AG04449 (cell line): ENCODE results near the gene OXSR1.

Experiments
- CTCF ChIA-PET: fragments of 350-600 bp; formaldehyde crosslinking; extraction: SDS; loops from one replicate; lab custom pipeline; 2021; ENCODE audit warnings: antibody characterized with exemption; lab: Yijun Ruan, JAX
- POLR2A ChIA-PET: fragments of 400-600, 350-600 bp; formaldehyde crosslinking; extraction: SDS; loops from one replicate; lab custom pipeline; 2020; ENCODE audit warnings: antibody characterized with exemption, inconsistent platforms; lab: Yijun Ruan, JAX
- DNase-seq: peaks from one replicate; pipeline ENCODE4 v3.0.0-alpha.2; 2010; ENCODE audit warnings: low read depth, low spot score
- H3K4me3 ChIP-seq: 2 replicates; pipeline ENCODE4 v1.5.1; 2011; ENCODE audit warnings: low read depth, mild to moderate bottlenecking, control low read depth, low read length
- TF ChIP-seq, protein P1 (sequence below): IDR thresholded peaks from one replicate; pipeline ENCODE4 v1.5.1; 2011; ENCODE audit warnings: mild to moderate bottlenecking, moderate library complexity, low read length, control low read depth, inconsistent platforms; ENCODE audit not compliant: insufficient read depth; ENCODE audit errors: missing control alignments

OXSR1 gene

DNA sequence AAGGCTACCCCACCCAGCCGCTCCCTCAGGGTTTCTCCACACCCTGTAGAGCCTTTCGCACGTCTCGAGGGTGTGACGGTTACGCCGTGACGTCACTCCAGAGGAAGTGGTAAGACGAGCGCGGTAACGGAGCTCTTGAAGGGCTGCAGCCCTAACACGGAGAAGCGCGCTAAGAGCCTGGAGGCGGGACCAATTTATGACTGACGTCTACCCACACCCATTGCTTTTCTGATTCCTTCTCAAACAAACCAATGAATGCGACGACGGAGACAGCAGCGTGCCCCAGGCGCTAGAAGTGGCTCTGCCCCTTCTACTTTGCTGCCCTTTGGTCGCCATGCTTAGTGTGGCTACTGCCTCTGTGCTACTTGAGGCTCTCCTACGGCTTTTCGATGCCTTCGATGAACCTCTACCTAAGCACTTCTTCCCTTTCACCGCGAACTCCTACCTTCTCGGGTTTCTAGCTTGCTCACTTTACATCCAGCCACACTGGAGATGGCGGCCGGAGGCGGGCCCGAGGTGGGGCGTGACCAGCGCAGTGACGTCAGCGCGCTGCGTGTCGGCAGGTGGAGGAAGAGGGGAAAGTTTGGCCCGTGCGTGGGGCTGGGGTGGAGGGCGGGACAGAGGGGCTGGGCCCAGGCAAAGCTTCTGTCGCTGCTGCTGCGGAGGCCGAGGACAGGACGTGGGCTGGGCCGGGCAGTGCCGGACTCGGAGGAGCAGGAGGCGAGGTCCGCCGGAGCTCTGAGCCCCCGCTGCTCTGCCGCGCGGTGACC lies at the start of gene OXSR1:
Gene OXSR1 (plus strand): TSS at position 586 of the 770 bp plus-strand sequence. CDS start 340 bp downstream, outside the sequence.
- TF ChIP-seq, protein P1, sequence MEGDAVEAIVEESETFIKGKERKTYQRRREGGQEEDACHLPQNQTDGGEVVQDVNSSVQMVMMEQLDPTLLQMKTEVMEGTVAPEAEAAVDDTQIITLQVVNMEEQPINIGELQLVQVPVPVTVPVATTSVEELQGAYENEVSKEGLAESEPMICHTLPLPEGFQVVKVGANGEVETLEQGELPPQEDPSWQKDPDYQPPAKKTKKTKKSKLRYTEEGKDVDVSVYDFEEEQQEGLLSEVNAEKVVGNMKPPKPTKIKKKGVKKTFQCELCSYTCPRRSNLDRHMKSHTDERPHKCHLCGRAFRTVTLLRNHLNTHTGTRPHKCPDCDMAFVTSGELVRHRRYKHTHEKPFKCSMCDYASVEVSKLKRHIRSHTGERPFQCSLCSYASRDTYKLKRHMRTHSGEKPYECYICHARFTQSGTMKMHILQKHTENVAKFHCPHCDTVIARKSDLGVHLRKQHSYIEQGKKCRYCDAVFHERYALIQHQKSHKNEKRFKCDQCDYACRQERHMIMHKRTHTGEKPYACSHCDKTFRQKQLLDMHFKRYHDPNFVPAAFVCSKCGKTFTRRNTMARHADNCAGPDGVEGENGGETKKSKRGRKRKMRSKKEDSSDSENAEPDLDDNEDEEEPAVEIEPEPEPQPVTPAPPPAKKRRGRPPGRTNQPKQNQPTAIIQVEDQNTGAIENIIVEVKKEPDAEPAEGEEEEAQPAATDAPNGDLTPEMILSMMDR = no peak
- DNase-seq = peak; percentile 98
- ChIA-PET CTCF (interaction anchor here (0.9 to 2.3 kb wide), 4 partner anchors 9 to 182 kb away, joined by 3 to 6 read pairs (median 4); partner anchors contain the start of gene XYLB), POLR2A (interaction anchor here (0.8 to 2.3 kb wide), 7 partner anchors 12 to 315 kb away, joined by 3 to 24 read pairs (median 4); partner anchors contain the start of genes ACAA1 and XYLB)
- H3K4me3 ChIP-seq = peak within 1 kb of the TSS; percentile 79

DNA sequence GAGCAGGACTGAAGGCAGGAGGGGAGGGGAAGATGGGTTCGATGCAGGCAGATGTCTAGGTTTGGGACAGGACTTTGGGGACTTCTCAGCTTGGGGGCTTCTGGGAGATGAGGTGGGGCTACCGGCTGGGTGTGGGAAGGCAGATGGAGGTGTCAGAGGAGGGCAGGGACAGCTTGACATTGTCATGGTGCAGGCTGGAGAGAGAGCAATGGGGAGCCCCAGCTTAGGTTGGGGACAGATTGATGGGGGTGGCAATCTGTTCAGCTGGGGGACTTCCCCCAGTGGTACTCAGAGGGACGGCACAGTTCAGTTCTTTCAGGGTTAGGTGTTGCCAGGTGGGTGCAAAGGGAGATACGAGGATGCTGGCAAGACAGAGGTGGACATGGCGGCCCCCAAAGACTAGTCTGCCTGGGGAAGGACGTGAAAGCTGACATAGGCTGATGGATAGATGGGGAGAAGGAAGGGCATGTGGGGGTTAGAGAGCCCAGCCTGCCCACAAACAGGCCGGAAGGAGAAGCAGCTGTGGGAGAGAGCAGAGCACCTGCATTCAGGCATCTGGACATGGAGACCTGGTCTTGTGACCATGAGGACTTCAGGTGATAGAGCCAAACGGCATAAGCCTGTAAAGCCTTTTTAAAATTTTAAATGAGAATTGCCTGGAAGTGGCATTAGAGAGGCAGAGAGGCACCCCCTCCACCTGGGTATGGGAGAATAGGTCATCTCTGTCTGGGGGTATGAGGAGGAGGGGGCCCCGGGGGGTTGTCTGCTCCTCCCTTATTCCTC lies 49.5 kb upstream of the OXSR1 start:
- ChIA-PET CTCF (interaction anchor here (3.4 to 6.1 kb wide), 6 partner anchors 8 to 365 kb away, joined by 11 to 51 read pairs (median 27); partner anchors contain the start of gene XYLB), POLR2A (interaction anchor here (0.7 kb wide), 1 partner anchor 21 kb away, joined by 3 read pairs; the partner anchor contains the start of gene ACAA1)
- DNase-seq = no peak
- TF ChIP-seq, protein P1 = no peak
- H3K4me3 ChIP-seq = no peak overlapping the region

GRCh38 chr3:38116471-38117162 lies 48.7 kb upstream of the OXSR1 start:
- no peak for DNase-seq

DNA sequence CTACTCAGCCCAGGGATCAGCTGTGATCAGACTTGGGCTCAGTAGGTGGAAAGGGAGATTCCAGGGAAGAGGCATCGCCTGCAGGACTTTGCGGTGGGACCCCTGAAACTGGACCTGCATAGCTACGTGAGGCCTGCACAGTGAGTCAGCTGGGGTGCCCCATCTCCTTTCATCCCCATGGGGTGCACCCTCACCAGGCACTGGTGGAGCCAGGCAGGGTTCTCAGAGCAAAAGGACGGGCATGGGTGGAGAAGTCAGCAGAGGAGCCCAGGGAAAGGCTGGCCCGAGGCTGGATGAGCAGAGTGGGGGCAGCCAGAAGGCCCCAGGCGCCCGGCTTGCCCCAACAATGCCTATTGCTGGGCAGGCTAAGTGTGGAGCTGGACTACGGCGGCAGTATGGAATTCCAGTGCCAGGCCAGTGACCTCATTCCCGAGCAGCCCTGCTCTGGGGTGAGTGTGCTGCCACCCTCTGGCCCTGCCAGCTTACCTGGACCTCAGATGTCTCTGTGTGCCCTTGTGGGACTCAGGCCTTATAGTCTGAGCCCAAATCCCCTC lies 48.1 kb upstream of the OXSR1 start:
- POLR2A ChIA-PET = no interaction called here
- no peak for DNase-seq
- CTCF ChIA-PET = interaction anchor here (1.0 to 6.1 kb wide), 12 partner anchors 9 to 378 kb away, joined by 3 to 51 read pairs (median 8); partner anchors contain the start of genes EXOG and XYLB

More at GRCh38 chr3:38116471-38117162, 48.7 kb upstream of the OXSR1 start:
- POLR2A ChIA-PET = interaction anchor here (0.7 kb wide), 1 partner anchor 20 kb away, joined by 3 read pairs; the partner anchor contains the start of gene ACAA1
- no peak overlapping the region for H3K4me3 ChIP-seq
- TF ChIP-seq, protein P1 = no peak
- CTCF ChIA-PET = interaction anchor here (1.0 to 6.1 kb wide), 9 partner anchors 9 to 364 kb away, joined by 3 to 51 read pairs (median 21); partner anchors contain the start of gene XYLB

More for the DNA sequence above, 48.1 kb upstream of the OXSR1 start:
- TF ChIP-seq, protein P1 = no peak
- H3K4me3 ChIP-seq = no peak overlapping the region
